ENCODE measurements around the gene SLC19A1. TPM values are rescaled to one million over a fixed set of nuclear protein-coding genes. Genes with fewer than 3 reads are reported as not detected.

SLC19A1 gene
- polyA plus RNA-seq, 3 donors: 25.0 to 53.0 (median 39.9) TPM

- DNase-seq: peak; percentile 41 to 65 (median 57)
- H3K27ac ChIP-seq (ENCODE audit: low read depth in 1 of 2, low read length in 2 of 2): peak overlapping the region; percentile 84 to 87
- Mint-ChIP-seq H3K27me3 (ENCODE audit: low read depth in 3 of 3) (peaks cover 2 to 4% (median 4%) of the 10 kb centered on the region in 3 donors), H3K9me3 (peaks cover 0 to 3% (median 0%) of the 10 kb centered on the region in 7 donors), H3K4me1 (peaks cover 36% of the 10 kb centered on the region), H3K4me3 (peak overlapping the region; percentile 76 to 79), H3K36me3 (no peaks in the 10 kb centered on the region), H3K27ac (peak overlapping the region; percentile 80 to 98 (median 88))
- H3K4me2 ChIP-seq (replicated peaks; ENCODE audit: extremely low read depth, low read length, poor library complexity, severe bottlenecking): peak overlapping the region; percentile 75
- peak overlapping the region; percentile 68 for H3K9ac ChIP-seq (ENCODE audit: insufficient read depth, low read length, poor library complexity, severe bottlenecking)
- H4K20me1 ChIP-seq (ENCODE audit: insufficient read depth, low read length): no peaks in the 10 kb centered on the region
- peak overlapping the region; percentile 74 for H2AFZ ChIP-seq (ENCODE audit: insufficient read depth, low read depth, low read length, poor library complexity, severe bottlenecking)
- no peak for TF ChIP-seq CTCF (IDR thresholded peaks at IDR 0.05)
- no peaks in the 10 kb centered on the region for H3K79me2 ChIP-seq (ENCODE audit: insufficient read depth, low read length)
- 1% methylated on average over 33 of the region's 40 CpGs for WGBS (ENCODE audit: insufficient coverage)
- no peaks in the 10 kb centered on the region for H3K9me3 ChIP-seq (replicated peaks in 1 of 2; ENCODE audit: control insufficient read depth in 1 of 2, insufficient read depth in 1 of 2, low read length in 2 of 2)
- no peaks in the 10 kb centered on the region for H3K36me3 ChIP-seq (replicated peaks in 1 of 2; ENCODE audit: control insufficient read depth in 1 of 2, insufficient read depth in 2 of 2, low read length in 2 of 2)
- peak overlapping the region; percentile 0 to 69 (median 43) for H3K4me3 ChIP-seq (replicated peaks in 1 of 3; ENCODE audit: low read depth in 2 of 3, low read length in 3 of 3)
- H3K27me3 ChIP-seq (ENCODE audit: control insufficient read depth in 2 of 2, insufficient read depth in 2 of 2, low read length in 2 of 2): no peaks in the 10 kb centered on the region
- intact Hi-C loops (cut with micrococcal nuclease): no loop called here
- peaks cover 42% of the 10 kb centered on the region in 2 donors for H3K4me1 ChIP-seq (ENCODE audit: control insufficient read depth in 1 of 2, insufficient read depth in 2 of 2, low read length in 2 of 2)
Observed at GRCh38 chr21:45482899-45483821, 59.1 kb downstream of the SLC19A1 start.

GRCh38 chr21:45481977-45482898, 60.0 kb downstream of the SLC19A1 start:
- H4K20me1 ChIP-seq (ENCODE audit: insufficient read depth, low read length): no peaks in the 10 kb centered on the region
- H3K36me3 ChIP-seq (replicated peaks in 1 of 2; ENCODE audit: control insufficient read depth in 1 of 2, insufficient read depth in 2 of 2, low read length in 2 of 2): no peaks in the 10 kb centered on the region
- H3K27ac ChIP-seq (ENCODE audit: low read depth in 1 of 2, low read length in 2 of 2): peak overlapping the region; percentile 84 to 87
- H3K9me3 Mint-ChIP-seq: peaks cover 0 to 3% (median 0%) of the 10 kb centered on the region in 7 donors
- H3K27me3 ChIP-seq (ENCODE audit: control insufficient read depth in 2 of 2, insufficient read depth in 2 of 2, low read length in 2 of 2): no peaks in the 10 kb centered on the region
- no peak for TF ChIP-seq CTCF (IDR thresholded peaks at IDR 0.05)
- no peaks in the 10 kb centered on the region for H3K36me3 Mint-ChIP-seq
- peak overlapping the region; percentile 75 for H3K4me2 ChIP-seq (replicated peaks; ENCODE audit: extremely low read depth, low read length, poor library complexity, severe bottlenecking)
- peak in 1 of 3 donors; percentile 3 for DNase-seq
- peaks cover 51% of the 10 kb centered on the region in 2 donors for H3K4me1 ChIP-seq (ENCODE audit: control insufficient read depth in 1 of 2, insufficient read depth in 2 of 2, low read length in 2 of 2)
- intact Hi-C loops (cut with micrococcal nuclease): no loop called here
- peak overlapping the region in 2 of 3 experiments; percentile 43 to 69 for H3K4me3 ChIP-seq (replicated peaks in 1 of 3; ENCODE audit: low read depth in 2 of 3, low read length in 3 of 3)
- H3K27me3 Mint-ChIP-seq (ENCODE audit: low read depth in 3 of 3): peaks cover 2 to 4% (median 4%) of the 10 kb centered on the region in 3 donors
- H3K9ac ChIP-seq (ENCODE audit: insufficient read depth, low read length, poor library complexity, severe bottlenecking): peak overlapping the region; percentile 68
- H3K9me3 ChIP-seq (replicated peaks in 1 of 2; ENCODE audit: control insufficient read depth in 1 of 2, insufficient read depth in 1 of 2, low read length in 2 of 2): no peaks in the 10 kb centered on the region
- peak overlapping the region; percentile 80 to 98 (median 88) for H3K27ac Mint-ChIP-seq
- no peaks in the 10 kb centered on the region for H3K79me2 ChIP-seq (ENCODE audit: insufficient read depth, low read length)
- peak overlapping the region; percentile 76 to 79 for H3K4me3 Mint-ChIP-seq
- peaks cover 40% of the 10 kb centered on the region for H3K4me1 Mint-ChIP-seq
- 80% methylated on average over 29 of the region's 33 CpGs for WGBS (ENCODE audit: insufficient coverage)
- H2AFZ ChIP-seq (ENCODE audit: insufficient read depth, low read depth, low read length, poor library complexity, severe bottlenecking): peak overlapping the region; percentile 74
